Measurements from ENCODE around the gene RIN1. TPM values are rescaled to one million over a fixed set of nuclear protein-coding genes. Genes with fewer than 3 reads are reported as not detected.
"Not testable (repeated sequence)": the region's sequence is repeated elsewhere in the genome, so short reads cannot be mapped to it uniquely, and the experiment has no call there.

The RIN1 gene, protein sequence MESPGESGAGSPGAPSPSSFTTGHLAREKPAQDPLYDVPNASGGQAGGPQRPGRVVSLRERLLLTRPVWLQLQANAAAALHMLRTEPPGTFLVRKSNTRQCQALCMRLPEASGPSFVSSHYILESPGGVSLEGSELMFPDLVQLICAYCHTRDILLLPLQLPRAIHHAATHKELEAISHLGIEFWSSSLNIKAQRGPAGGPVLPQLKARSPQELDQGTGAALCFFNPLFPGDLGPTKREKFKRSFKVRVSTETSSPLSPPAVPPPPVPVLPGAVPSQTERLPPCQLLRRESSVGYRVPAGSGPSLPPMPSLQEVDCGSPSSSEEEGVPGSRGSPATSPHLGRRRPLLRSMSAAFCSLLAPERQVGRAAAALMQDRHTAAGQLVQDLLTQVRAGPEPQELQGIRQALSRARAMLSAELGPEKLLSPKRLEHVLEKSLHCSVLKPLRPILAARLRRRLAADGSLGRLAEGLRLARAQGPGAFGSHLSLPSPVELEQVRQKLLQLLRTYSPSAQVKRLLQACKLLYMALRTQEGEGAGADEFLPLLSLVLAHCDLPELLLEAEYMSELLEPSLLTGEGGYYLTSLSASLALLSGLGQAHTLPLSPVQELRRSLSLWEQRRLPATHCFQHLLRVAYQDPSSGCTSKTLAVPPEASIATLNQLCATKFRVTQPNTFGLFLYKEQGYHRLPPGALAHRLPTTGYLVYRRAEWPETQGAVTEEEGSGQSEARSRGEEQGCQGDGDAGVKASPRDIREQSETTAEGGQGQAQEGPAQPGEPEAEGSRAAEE
- 10 to 100 TPM; 12.8 to 16.9 TPM for total RNA-seq

DNA sequence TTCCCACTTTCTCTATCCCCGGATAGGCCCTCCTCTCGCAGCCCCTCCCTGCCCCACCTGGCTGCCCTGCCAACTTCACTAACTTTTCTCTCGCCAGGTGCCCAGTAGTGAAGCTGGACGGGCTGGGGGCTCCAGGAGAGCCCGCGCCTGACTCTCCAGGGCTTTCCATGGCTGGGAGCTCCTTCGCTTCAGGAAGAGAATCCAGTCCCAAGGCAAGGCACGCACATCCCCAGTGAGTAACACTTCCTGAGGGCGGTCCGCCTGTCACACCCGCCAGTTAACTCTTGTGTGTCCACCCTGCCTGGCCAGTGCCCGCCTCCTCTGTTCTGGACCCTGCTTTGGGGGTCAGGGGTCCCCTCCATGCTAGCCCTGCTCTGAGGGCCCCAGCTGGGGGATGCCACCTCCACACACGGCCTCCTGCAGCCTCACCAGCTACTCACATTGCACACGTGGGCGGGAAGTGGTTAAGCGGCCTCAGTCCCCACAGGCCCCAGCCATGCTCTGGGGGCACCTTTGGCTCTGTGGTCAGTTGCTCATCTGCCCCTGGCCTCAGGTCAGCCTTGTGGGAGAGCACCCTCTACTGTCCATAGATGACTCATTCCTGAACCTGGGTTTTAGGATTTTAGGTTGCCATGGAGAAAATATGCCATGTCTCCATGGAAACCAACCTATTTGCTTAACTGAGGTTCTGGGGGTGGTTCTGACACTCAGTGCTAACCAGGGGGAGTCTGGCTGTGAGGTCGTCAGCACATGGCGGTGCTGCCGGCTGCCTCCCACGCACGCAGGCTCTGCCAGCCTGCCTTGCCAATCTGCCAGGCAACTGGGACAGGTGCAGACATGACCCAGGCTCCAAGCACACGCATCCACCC lies at the start of gene RIN1:
Gene RIN1 (minus strand): TSS at position 201 of the 869 bp plus-strand sequence. CDS start 32 bp downstream, at position 169.
- H3K36me3 ChIP-seq, result peaks cover 10 to 20% of the 10 kb centered on the region in 2 donors

DNA sequence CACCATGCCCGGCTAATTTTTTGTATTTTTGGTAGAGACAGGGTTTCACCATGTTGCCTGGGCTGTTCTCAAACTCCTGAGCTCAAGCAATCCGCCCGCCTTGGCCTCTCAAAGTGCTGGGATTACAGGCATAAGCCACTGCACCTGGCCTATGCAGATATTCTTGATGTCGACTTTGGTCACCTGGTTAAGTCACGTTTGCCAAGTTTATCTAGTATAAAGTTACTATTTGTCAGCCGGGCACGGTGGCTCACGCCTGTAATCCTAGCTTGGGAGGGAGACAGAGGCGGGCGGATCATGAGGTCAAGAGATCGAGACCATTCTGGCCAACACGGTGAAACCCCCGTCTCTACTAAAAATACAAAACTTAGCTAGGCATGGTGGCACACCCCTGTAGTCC lies 48.1 kb upstream of the RIN1 start:
- DNase-seq (ENCODE audit: low spot score); H3K4me1 ChIP-seq (replicated peaks); H3K27me3 ChIP-seq (replicated peaks; ENCODE audit: insufficient read depth); H3K36me3 ChIP-seq; H3K4me3 ChIP-seq; H3K27ac ChIP-seq; intact Hi-C loops (cut with DNase I); H3K9me3 ChIP-seq: not testable (repeated sequence)
- 63% methylated on average over 13 of the region's 13 CpGs for WGBS

More for the DNA sequence above, at the start of gene RIN1:
- H3K27ac ChIP-seq, result peak within 1 kb of the TSS; percentile 61 to 75
- intact Hi-C loops (cut with DNase I), result no loop called here
- DNase-seq (ENCODE audit: low spot score), result no peak
- no peaks in the 10 kb centered on the region for H3K9me3 ChIP-seq
- H3K4me1 ChIP-seq (replicated peaks), result peaks cover 9% of the 10 kb centered on the region
- H3K27me3 ChIP-seq (replicated peaks; ENCODE audit: insufficient read depth), result no peaks in the 10 kb centered on the region
- peak; percentile 47 for TF ChIP-seq POLR2AphosphoS5 (IDR thresholded peaks at IDR 0.05)
- TF ChIP-seq, protein P1, sequence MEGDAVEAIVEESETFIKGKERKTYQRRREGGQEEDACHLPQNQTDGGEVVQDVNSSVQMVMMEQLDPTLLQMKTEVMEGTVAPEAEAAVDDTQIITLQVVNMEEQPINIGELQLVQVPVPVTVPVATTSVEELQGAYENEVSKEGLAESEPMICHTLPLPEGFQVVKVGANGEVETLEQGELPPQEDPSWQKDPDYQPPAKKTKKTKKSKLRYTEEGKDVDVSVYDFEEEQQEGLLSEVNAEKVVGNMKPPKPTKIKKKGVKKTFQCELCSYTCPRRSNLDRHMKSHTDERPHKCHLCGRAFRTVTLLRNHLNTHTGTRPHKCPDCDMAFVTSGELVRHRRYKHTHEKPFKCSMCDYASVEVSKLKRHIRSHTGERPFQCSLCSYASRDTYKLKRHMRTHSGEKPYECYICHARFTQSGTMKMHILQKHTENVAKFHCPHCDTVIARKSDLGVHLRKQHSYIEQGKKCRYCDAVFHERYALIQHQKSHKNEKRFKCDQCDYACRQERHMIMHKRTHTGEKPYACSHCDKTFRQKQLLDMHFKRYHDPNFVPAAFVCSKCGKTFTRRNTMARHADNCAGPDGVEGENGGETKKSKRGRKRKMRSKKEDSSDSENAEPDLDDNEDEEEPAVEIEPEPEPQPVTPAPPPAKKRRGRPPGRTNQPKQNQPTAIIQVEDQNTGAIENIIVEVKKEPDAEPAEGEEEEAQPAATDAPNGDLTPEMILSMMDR (IDR thresholded peaks at IDR 0.05), result peak in 2 of 4 experiments; percentile 26 to 37
- no peak for TF ChIP-seq POLR2A (IDR thresholded peaks at IDR 0.05)
- H3K4me3 ChIP-seq, result peak within 1 kb of the TSS; percentile 39 to 48
- WGBS, result 4% methylated on average over 20 of the region's 22 CpGs

DNA sequence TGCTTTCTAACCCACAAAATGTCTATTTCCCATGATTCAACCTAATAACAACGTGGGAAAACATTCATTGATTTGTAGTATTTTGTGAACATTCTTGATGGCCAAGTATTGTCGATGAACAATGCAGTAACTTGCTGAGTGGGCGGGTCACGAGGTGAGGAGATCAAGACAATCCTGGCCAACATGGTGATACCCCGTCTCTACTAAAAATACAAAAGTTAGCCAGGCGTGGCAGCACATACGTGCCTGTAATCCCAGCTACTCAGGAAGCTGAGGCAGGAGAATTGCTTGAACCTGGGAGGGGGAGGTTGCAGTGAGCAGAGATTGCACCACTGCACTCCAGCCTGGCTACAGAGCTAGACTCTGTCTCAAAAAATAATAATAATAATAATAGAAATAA lies 44.0 kb upstream of the RIN1 start:
- H3K36me3 ChIP-seq; H3K27me3 ChIP-seq (replicated peaks; ENCODE audit: insufficient read depth); intact Hi-C loops (cut with DNase I); H3K9me3 ChIP-seq; H3K4me1 ChIP-seq (replicated peaks); H3K4me3 ChIP-seq; DNase-seq (ENCODE audit: low spot score); H3K27ac ChIP-seq: not testable (repeated sequence)
- WGBS, result 24% methylated on average over 7 of the region's 7 CpGs

DNA sequence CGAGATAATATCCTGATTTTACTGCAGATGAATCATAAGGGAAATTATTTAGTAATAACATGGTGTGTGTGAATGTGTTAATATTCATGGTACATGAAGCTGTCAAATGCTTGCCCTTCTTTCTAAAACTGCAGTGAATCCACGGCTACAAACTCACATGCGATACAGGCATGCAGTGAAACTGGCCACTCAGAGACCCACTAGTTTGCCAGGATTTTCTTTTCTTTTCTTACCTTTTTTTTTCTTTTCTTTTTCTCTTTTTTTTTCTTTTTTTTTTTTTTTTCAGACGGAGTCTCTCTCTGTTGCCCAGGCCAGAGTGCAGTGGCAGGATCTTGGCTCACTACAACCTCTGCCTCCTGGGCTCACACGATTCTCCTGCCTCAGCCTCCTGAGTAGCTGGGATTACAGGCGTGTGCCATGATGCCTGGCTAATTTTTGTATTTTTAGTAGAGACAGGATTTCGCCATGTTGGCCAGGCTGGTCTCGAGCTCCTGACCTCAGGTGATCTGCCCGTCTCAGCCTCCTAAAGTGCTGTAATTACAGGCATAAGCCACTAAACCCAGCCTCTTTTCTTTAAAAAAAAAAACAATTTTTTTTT lies 37.6 kb upstream of the RIN1 start:
- H3K9me3 ChIP-seq; intact Hi-C loops (cut with DNase I); H3K27me3 ChIP-seq (replicated peaks; ENCODE audit: insufficient read depth); H3K36me3 ChIP-seq; DNase-seq (ENCODE audit: low spot score); H3K4me1 ChIP-seq (replicated peaks); H3K4me3 ChIP-seq: not testable (repeated sequence)
- peak overlapping the region; percentile 91 to 93 for H3K27ac ChIP-seq
- 42% methylated on average over 9 of the region's 9 CpGs for WGBS

DNA sequence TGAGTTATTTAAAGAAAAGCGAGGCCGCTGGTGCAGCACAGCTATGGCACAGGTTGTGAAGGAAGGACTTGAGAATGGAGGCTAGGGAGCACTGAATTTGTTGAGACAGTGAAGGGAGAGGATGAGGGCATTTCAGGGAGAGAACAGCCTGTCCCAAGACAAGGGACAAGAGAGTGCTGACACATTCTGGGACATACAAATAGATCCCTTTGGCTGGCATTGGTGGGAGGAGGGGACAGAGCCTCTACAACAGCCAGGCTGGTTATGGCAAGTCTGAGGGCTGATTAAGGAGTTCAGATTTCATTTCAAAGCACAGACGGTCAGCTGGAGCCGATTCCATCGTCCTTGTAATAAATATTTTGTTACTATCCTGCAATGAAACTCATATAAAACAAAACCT lies 37.0 kb upstream of the RIN1 start:
- intact Hi-C loops (cut with DNase I), result no loop called here
- no peak overlapping the region for H3K4me3 ChIP-seq
- no peaks in the 10 kb centered on the region for H3K9me3 ChIP-seq
- H3K36me3 ChIP-seq, result no peaks in the 10 kb centered on the region
- DNase-seq (ENCODE audit: low spot score), result peak; percentile 87
- H3K4me1 ChIP-seq (replicated peaks), result no peaks in the 10 kb centered on the region
- H3K27me3 ChIP-seq (replicated peaks; ENCODE audit: insufficient read depth), result no peaks in the 10 kb centered on the region
- TF ChIP-seq, protein P1 (IDR thresholded peaks at IDR 0.05), result no peak
- TF ChIP-seq POLR2AphosphoS5 (IDR thresholded peaks at IDR 0.05), result peak; percentile 89
- TF ChIP-seq POLR2A (IDR thresholded peaks at IDR 0.05), result no peak
- peak overlapping the region; percentile 91 to 93 for H3K27ac ChIP-seq
- WGBS, result 24% methylated on average over 5 of the region's 5 CpGs

Data from prostate gland (tissue), 2 donors.